Fibroblast of lung (primary cell): Measurements from ENCODE around the gene IGHMBP2.

Experiments used
- EZH2 ChIP-seq: IDR thresholded peaks from 2 replicates; pipeline ENCODE4 v1.5.1; 2012; ENCODE audit warnings: low read length, control low read depth, mild to moderate bottlenecking; ENCODE audit errors: missing control alignments
- TF ChIP-seq, protein P1 (sequence below), 2 donors: IDR thresholded peaks in 1 of 2; conservative IDR thresholded peaks in 1 of 2; 1 replicate in 1 of 2; 2 replicates in 1 of 2; pipeline ENCODE4 v1.5.1; 2011 to 2012; ENCODE audit warnings: low read length in 2 of 2, control low read depth in 1 of 2, inconsistent platforms in 1 of 2, low read depth in 1 of 2, mild to moderate bottlenecking in 1 of 2

DNA sequence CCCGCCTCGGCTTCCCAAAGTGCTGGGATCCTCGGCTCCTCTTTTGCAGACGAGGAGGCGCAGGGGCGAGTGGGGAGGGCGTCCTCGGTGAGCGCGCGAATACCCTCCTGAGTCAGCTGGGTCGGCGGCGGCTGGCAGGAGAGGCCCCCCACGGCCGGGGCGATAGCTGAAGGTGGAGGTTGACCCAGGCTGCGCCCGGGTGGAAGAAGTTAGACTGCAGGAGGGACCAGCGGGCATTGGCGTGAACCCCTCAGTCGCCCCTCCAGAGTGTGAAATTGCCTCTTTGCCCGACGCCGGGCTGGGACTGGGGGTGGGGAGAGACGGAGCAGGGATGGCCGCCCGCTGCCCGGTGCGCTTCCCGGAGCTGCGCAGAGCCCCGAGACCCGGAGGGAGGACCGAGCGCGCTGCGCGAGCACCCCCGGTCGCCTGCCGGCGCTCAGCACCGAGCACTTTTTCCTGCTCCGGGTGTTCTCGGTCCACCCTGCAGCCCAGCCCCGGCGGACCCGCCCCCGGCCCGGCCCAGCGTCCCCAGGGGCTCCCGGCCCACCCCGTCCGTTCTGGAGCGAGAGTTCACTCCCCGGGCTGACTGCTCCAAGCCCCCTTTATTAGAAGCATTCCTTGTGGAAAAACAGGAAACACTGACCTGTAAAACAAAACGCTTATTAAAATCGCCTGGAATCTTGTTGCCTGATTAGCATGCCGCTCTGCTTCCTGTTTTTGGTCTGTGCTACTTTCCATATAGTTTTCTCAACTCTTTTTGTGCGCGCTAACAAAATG, 48.3 kb upstream of the IGHMBP2 start:
- TF ChIP-seq, protein P1, sequence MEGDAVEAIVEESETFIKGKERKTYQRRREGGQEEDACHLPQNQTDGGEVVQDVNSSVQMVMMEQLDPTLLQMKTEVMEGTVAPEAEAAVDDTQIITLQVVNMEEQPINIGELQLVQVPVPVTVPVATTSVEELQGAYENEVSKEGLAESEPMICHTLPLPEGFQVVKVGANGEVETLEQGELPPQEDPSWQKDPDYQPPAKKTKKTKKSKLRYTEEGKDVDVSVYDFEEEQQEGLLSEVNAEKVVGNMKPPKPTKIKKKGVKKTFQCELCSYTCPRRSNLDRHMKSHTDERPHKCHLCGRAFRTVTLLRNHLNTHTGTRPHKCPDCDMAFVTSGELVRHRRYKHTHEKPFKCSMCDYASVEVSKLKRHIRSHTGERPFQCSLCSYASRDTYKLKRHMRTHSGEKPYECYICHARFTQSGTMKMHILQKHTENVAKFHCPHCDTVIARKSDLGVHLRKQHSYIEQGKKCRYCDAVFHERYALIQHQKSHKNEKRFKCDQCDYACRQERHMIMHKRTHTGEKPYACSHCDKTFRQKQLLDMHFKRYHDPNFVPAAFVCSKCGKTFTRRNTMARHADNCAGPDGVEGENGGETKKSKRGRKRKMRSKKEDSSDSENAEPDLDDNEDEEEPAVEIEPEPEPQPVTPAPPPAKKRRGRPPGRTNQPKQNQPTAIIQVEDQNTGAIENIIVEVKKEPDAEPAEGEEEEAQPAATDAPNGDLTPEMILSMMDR (conservative IDR thresholded peaks at IDR 0.05 in 1 of 2, IDR thresholded peaks at IDR 0.05 in 1 of 2; ENCODE audit: low read depth in 1 of 2, low read length in 2 of 2) = peak in 1 of 2 donors; percentile 26
- peak; percentile 36 for TF ChIP-seq EZH2
